ENCODE results near the gene OLIG1.

OLIG1 gene

GRCh38 chr21:33063907-33064622 lies 5.9 kb upstream of the OLIG1 start:
- no peak for ATAC-seq

- ATAC-seq = no peak
Observed at GRCh38 chr21:33064623-33065390, 5.1 kb upstream of the OLIG1 start.

GRCh38 chr21:33067043-33067442 lies 2.9 kb upstream of the OLIG1 start:
- no peak for ATAC-seq

GRCh38 chr21:33067457-33067856 lies 2.5 kb upstream of the OLIG1 start:
- ATAC-seq = no peak

- ATAC-seq = no peak
Observed at GRCh38 chr21:33069243-33069642, 698 bp upstream of the OLIG1 start.

GRCh38 chr21:33069645-33069993 lies 322 bp upstream of the OLIG1 start:
- ATAC-seq = no peak

- no peak for ATAC-seq
Observed at GRCh38 chr21:33070744-33070997, 730 bp downstream of the OLIG1 start.

GRCh38 chr21:33070998-33071769 lies 1.2 kb downstream of the OLIG1 start:
- ATAC-seq = no peak

GRCh38 chr21:33071770-33072306 lies 1.9 kb downstream of the OLIG1 start:
- ATAC-seq = no peak

GRCh38 chr21:33073636-33074035 lies 3.7 kb downstream of the OLIG1 start:
- ATAC-seq = no peak

- ATAC-seq = no peak
Observed at GRCh38 chr21:33075128-33075527, 5.2 kb downstream of the OLIG1 start.

GRCh38 chr21:33075596-33076195 lies 5.8 kb downstream of the OLIG1 start:
- no peak for ATAC-seq

- no peak for ATAC-seq
Observed at GRCh38 chr21:33076600-33077329, 6.8 kb downstream of the OLIG1 start.

- peak; percentile 80 to 82 for ATAC-seq
Observed at GRCh38 chr21:33078907-33079582, 9.1 kb downstream of the OLIG1 start.

- no peak for ATAC-seq
Observed at GRCh38 chr21:33080376-33080775, 10.4 kb downstream of the OLIG1 start.

- ATAC-seq = no peak
Observed at GRCh38 chr21:33080776-33081175, 10.8 kb downstream of the OLIG1 start.

- ATAC-seq = no peak
Observed at GRCh38 chr21:33088384-33088783, 18.4 kb downstream of the OLIG1 start.

- ATAC-seq = no peak
Observed at GRCh38 chr21:33089395-33090119, 19.6 kb downstream of the OLIG1 start.

GRCh38 chr21:33096426-33096825 lies 26.5 kb downstream of the OLIG1 start:
- no peak for ATAC-seq

GRCh38 chr21:33099131-33099530 lies 29.2 kb downstream of the OLIG1 start:
- ATAC-seq = no peak

- ATAC-seq = no peak
Observed at GRCh38 chr21:33101300-33101911, 31.5 kb downstream of the OLIG1 start.

Data from activated CD4-positive, CD25-positive, alpha-beta regulatory T cell treated with anti-CD3 and anti-CD28 coated beads, Interleukin-2, amount 50 U/mL, for 24 hours (primary cell).